ENCODE results near the gene TSC1.

TSC1 gene

DNA sequence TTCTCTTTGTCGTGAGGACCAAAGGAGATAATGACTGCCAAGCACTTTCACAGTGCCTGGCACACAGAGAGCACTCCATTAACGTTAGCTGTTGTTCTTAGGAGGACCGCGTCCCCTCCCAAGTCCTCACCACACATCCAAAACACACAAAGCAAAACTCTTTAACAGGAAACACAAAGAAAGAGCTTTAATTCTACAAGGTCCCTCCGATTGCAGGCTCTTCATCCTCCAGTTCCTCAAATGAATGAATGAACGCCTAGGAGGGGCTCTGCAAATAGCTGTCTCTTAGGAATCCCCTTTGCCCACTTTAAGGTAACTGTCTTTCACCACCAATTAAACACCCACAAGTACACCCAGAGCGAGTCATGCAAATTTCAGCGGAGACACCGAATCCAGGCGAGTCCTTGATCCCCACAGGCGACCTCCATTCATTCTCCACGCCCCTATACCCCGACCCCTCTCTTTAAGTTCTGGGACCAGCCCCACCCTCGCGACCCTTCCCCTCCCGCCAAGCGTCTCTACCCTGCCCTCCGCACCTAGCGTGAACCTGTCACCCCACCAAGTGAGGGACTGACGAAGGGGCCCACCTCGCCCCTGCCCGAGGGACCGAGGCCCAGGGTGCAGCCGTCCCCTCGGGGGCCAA is 644 bp downstream of the TSC1 start:
- intact Hi-C loops (cut with DNase I), result no loop called here
- DNase-seq, result no peak

DNA sequence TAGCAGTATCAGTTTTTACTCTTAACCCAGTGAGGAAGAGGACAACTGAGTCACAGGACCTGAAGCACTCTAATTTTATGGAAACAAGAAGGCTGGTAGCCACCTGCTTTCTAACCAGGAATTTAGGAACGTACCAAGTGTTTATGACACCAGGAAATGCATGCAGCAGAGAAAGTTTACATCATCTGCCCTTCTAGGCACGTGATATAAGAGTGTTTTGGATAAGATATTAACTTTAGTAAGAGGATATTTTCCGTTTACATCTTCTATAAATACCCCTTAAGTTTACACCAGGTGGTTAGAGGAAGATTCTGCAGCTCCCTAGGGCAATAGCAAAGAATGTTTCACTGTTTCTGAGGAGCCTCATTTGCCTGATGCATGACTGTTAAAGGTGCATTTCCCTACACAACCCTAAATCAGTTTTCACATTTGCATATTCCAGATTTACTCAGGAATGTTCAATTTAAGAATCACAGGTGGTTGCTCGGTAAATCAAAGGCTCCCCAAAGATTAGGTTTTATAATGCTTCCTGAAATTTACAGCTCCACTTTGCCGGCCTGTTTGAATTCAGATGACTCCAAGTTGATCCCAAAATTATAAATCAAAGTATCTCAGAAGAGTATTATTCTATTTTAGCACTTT is 1.8 kb downstream of the TSC1 start:
- intact Hi-C loops (cut with DNase I), result no loop called here
- no peak for DNase-seq

- intact Hi-C loops (cut with DNase I), result no loop called here
- no peak for DNase-seq
Measured at GRCh38 chr9:132939169-132939568, 5.2 kb downstream of the TSC1 start.

DNA sequence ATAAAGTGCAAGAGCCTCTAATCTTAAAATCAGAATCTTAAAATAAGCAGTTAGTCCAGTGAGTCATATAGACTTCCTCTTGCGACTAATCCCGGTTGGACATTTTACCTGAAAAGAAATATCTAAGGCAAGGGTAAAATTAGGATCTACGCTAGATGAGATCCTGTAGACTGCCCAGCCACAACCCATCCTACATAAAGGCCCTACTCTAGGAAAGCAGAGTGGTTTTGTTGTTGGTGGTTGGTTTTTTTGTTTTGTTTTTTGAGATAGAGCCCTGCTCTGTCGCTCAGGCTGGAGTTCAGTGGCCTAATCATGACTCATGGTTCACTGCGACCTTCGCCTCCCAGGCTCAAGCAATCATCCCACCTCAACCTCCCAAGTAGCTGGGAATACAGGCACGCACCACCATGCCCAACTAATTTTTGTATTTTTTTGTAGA is 6.9 kb downstream of the TSC1 start:
- no peak for DNase-seq
- intact Hi-C loops (cut with DNase I), result no loop called here

GRCh38 chr9:132935026-132935425 is 9.4 kb downstream of the TSC1 start:
- DNase-seq, result no peak
- intact Hi-C loops (cut with DNase I), result no loop called here

GRCh38 chr9:132931178-132931735 is 13.2 kb downstream of the TSC1 start:
- intact Hi-C loops (cut with DNase I), result no loop called here

DNA sequence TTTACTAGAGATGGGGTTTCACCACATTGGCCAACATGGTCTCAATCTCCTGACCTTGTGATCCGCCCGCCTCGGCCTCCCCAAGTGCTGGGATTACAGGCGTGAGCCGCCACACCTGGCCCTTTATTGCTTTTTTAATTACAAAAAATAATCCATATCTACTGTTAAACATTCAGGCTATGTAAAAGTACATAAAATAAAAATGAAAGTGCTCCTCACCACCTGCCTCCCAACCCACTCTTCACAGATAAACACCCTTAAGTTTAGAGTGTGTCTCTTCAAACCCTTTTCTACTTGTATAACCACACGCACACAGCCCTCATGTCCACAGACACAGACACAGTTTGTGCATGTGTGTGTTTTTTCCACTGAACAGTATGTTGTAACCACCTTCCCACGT is 16.7 kb downstream of the TSC1 start:
- DNase-seq, result no peak
- intact Hi-C loops (cut with DNase I), result no loop called here

More at GRCh38 chr9:132931178-132931735, 13.2 kb downstream of the TSC1 start:
- DNase-seq, result no peak

GRCh38 chr9:132923346-132923902 is 21.0 kb downstream of the TSC1 start:
- intact Hi-C loops (cut with DNase I), result no loop called here
- DNase-seq, result no peak

DNA sequence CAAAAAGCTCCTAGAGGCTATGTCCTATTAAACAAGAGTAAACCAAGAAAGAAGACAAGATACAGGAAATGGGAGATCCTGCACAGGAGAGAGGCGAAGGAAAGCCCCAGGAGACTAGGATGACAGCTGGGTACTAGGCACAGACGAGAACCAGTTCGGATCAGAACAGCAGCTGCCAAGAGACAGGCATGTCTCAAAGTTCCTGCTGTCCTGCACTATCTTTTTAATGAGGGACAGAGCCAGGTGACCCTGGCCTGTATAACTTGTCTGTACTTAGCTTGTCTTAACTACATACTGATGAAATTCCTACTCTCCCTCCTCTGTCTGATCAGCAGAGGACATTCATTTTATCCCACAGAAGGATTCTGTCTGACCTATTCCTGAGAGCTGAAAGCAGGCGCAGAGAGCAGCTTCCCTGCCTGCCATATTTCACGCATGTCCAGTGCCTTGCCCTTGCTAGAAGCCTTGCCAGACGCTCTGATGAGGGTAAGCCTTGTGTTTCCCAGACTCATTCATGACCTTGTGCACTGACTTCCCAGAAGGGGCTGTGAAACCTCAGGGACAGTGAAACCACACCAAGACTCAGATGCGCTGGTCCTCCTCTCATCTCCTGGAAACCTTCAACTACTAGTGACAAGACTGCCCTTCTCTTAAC is 24.7 kb downstream of the TSC1 start:
- intact Hi-C loops (cut with DNase I), result no loop called here
- DNase-seq, result no peak

DNA sequence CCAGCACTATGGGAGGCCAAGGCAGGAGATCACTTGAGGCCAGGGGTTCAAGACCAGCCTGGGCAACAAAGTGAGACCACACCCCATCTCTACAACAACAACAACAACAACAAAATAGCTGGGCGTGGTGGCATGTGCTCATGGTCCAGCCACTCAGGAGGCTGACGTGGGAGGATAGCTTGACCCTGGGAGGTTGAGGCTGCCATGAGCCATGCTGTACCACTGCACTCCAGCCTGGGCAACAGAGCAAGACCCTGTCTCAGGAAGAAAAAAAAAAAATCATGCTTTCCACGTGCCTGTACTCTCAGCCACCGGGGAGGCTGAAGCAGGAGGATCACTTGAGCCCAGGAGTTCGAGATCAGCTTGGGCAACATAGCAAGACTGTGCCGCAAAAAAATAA is 29.5 kb downstream of the TSC1 start:
- no peak for DNase-seq
- intact Hi-C loops (cut with DNase I), result no loop called here

DNA sequence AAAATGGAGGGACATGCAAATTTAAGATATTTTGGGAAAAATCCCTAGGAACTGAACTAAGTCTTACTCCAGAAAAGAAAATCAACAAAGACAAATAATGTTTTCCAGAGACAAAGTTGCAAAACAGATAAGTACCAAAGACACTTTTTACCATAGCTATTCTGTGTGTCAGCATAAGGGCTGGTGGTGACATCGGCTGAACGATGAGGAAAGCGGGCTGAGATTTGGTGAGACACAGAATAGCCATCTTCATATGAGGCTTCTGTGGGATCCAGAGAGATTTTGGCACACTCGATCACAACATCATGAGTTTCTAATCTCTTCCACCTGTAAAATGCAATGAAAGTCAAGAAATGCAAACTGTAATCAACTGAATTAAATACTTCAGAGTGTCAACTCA is 32.3 kb downstream of the TSC1 start:
- intact Hi-C loops (cut with DNase I), result no loop called here
- no peak for DNase-seq

DNA sequence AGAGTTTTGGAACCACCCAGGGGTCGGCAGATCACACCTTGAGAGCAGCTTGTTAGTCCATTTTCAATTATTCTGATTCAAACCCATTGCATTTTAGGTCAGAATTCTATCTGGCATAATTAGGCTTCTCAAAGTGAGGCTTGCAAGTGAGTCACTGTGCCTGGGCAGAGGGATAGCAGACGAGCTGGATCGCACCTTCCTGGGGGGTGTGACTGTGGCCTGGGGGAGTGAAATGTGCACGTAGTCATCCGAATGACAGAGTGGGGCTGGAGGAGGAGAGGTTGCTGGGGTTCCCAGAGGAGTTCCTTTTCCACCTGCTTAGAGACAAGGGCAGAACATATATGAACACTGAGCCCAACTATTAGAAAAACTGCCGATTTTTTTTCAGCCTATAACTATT is 34.0 kb downstream of the TSC1 start:
- intact Hi-C loops (cut with DNase I), result no loop called here
- DNase-seq, result peak in 1 of 10 donors; percentile 55

- intact Hi-C loops (cut with DNase I), result no loop called here
- no peak for DNase-seq
Measured at GRCh38 chr9:132909311-132909710, 35.1 kb downstream of the TSC1 start.

GRCh38 chr9:132908635-132909034 is 35.8 kb downstream of the TSC1 start:
- no peak for DNase-seq
- intact Hi-C loops (cut with DNase I), result no loop called here

DNA sequence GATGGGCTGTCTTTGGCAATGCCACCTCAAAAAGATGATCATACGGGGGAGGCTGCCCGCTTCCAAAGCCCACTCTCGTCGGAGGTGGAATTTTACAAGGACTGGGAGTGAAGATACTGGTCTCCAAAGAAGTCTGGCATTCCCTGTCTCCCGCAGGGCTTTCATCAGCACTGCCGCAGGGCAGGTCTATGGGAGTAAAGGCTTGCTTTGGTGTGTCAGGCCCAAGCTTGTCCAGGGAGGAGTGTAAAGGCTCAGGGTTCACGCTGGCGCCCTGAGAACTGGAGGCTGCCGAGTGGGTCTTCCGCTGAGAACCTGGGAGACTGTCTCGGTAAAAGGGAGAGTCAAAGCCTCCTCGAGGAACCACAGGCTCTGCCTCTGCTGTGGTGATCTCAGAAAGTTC is 38.7 kb downstream of the TSC1 start:
- intact Hi-C loops (cut with DNase I), result no loop called here
- DNase-seq, result no peak

GRCh38 chr9:132903574-132904492 is 40.6 kb downstream of the TSC1 start:
- no peak for DNase-seq
- intact Hi-C loops (cut with DNase I), result loop anchor here (5.0 kb wide), 1 partner anchor 102 kb away; no protein-coding TSS in a partner anchor

DNA sequence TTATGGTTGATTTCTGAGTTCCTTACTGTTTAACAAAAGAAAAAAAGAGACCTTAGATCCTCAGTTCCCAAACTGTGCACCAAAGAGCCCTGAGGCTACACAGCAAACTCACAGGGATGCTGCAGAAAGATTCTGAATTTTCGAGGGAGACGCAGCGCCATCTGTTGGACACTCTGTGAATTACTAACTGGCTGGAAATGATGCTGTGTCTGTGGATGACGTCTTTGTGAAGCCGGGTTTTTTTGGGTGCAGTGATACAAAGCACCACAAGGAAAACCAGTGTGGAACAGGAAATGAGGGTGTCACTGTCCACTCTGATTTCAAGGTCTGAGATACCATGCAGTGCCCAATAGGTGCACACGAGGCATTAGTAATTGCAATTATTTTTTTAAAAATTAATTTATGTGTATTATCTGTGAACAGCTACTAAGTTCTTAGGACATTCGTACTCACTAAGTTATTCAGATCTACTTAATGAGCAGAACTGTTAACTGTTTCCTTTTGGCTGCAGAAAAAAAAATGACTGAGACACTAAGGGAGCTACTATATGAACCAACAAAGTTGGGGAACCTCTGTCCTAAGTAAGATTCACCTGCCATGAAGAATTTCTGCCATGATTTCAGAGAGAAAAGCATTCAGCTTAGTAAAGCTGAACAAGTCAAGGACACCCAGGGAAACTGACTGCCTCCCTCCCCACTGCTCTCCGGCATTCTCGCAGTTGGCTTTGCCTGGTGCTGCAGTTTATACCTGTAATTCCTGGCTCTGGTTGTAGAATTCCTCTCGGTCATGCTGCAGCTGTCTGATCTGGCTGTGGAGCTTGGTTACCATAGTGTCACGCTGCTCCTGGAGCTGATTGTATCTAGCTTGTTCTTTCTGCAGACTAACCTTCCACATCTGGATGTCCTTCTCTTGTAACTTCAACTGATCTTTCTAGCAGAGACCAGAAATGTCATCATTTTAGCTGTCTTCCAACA is 42.3 kb downstream of the TSC1 start:
- intact Hi-C loops (cut with DNase I), result loop anchor here (5.0 kb wide), 1 partner anchor 100 kb away; no protein-coding TSS in a partner anchor

GRCh38 chr9:132898051-132898450 is 46.4 kb downstream of the TSC1 start:
- no peak for DNase-seq
- intact Hi-C loops (cut with DNase I), result no loop called here

More for the DNA sequence above, 42.3 kb downstream of the TSC1 start:
- peak; percentile 53 to 97 (median 84) for DNase-seq

DNA sequence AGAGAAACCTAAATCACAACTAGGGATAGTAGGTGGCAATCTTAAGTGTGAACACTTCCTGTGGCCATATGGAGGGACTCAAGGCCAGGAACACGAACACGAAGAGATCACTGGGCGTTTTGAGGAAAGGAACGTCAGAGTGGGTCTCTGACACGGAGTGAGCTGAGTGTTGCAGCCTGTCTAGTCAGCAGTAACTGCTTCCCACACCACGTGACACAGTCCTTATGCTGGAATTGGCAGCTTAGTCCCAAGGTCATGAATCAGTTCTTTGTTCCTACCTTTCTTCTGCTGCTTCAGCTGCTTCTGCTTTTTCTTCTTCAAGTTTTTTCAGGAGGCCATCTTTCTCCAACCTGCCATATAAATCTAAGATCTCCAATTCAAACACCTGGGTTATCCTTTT is 47.5 kb downstream of the TSC1 start:
- intact Hi-C loops (cut with DNase I), result no loop called here
- peak in 8 of 10 donors; percentile 31 to 94 (median 60) for DNase-seq

Data from posterior cingulate gyrus (tissue), 11 donors.